GM21619 (cell line): ENCODE measurements around the gene MRAP.
"Not testable (repeated sequence)": the region's sequence is repeated elsewhere in the genome, so short reads cannot be mapped to it uniquely, and the experiment has no call there.

Source experiments
- ATAC-seq: cut with Tn5 transposase; IDR thresholded peaks from one replicate; pipeline ENCODE4 v1.9.1; 2021; ENCODE audit not compliant: unreplicated experiment

MRAP gene

DNA sequence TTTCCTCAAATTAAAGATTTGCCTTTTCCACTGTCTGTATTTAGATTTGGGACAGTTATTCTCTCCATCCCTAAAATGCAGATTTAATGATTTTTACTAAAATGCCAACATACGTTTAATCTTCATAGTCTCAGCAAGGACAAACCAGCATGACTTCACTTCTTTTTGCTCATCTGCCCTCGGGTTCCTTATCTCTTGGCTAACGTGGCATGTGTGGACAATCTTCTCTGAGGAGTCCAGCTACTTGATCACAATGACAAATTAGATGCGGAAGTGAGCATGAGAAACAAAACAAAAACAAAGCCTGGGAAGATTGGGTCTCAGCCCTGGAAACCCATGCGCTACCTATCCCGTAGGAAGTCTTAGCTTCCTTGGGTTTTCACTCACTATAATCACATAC lies 1.0 kb downstream of the MRAP start:
- ATAC-seq, result no peak

- ATAC-seq, result no peak
Measured at GRCh38 chr21:32300117-32300681, 1.5 kb downstream of the MRAP start.

GRCh38 chr21:32301596-32301995 lies 2.9 kb downstream of the MRAP start:
- ATAC-seq, result no peak

- no peak for ATAC-seq
Measured at GRCh38 chr21:32302560-32302959, 3.9 kb downstream of the MRAP start.

DNA sequence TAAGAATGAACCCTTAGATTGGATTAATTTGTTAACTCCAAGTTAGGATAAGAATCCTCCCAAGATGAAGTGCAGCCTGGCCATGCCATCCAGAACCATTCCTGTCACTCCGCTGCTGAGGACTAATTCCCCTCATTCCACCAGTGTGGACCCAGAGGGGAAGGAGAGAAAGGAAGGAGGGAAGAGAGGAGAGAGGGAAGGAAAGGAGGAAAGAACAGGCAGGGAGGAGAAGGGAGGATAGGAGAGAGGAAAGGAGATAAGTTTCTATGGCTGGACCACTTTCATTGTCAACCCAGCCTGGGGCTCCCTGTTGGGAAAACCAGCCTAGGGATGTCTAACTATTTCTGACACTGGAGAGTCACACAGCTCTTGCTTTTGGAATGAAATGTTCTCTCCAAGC lies 4.7 kb downstream of the MRAP start:
- no peak for ATAC-seq

DNA sequence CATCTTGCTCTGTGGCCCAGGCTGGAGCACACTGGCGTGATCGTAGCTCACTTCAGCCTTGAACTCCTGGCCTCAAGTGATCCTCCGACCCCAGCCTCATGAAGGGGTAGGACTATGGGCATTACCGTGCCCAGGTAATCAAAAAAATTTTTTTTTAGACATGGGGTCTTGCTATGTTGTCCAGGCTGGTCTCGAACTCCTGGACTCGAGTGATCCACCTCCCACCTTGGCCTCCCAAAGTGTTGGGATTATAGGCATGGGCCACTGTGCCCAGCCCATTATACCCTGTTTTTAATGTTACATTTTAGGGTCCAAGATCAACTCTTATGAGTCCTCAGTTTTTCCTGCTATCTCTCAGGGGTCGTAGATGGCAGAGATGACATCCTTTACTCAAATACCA lies 6.3 kb downstream of the MRAP start:
- no peak for ATAC-seq

- no peak for ATAC-seq
Measured at GRCh38 chr21:32306021-32306780, 7.5 kb downstream of the MRAP start.

DNA sequence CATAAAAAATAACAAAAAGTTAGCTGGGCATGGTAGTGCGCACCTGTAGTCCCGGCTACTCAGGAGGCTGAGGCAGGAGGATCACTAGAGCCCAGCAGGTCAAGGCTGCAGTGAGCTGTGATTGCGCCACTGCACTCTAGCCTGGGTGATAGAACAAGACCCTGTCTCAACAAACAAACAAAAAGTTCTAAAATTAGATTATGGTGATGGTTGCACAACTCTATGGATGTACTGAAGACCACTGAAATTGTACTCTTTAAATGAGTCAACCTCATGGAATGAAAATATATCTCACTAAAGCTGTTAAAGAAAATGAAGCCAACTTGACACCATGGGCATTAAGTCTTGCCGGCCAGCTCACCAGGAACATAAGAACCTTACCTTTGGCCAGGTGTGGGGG lies 9.1 kb downstream of the MRAP start:
- ATAC-seq, result no peak

DNA sequence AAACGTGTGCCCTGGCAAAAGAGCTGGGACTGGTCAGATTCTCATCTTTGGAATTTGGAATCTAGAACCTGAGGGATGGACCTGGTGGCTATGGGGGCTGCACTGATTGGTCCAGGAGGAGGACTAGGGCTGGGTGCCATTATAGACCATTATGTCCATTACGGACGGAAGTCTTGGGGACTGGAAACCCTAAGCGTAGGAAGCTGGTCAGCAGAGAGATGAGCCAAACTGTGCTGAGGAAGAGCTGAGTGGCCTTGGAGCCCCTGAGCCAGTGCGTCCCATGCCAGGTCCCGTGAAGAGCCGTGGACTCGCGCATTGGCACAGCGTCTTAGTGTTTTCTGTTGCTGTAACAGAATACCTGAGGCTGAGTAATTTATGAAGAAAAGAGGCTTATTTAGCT lies 10.0 kb downstream of the MRAP start:
- no peak for ATAC-seq

- ATAC-seq, result no peak
Measured at GRCh38 chr21:32309906-32310460, 11.3 kb downstream of the MRAP start.

GRCh38 chr21:32310976-32311375 lies 12.3 kb downstream of the MRAP start:
- not testable (repeated sequence) for ATAC-seq

GRCh38 chr21:32311621-32312020 lies 13.0 kb downstream of the MRAP start:
- ATAC-seq, result no peak

DNA sequence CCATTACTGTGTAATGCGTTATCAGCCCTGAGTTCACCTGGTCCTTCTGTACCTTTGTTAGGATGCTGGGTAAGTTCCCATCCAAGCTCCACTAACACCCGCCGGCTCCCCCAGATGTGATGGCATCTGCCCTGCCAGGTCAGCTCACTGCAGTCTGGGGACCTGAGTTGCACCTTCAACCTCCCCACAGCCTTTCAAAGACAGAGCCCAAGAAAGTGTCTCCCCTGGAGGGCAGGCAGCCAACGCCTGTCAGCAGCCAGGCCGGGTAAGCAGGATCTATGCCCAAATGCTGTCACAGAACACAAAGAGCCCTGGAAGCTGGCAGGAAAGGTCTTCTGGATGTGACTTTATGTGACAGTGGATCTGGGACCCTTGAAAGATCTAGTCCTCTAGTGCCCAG lies 13.7 kb downstream of the MRAP start:
- ATAC-seq, result no peak

GRCh38 chr21:32312976-32313375 lies 14.3 kb downstream of the MRAP start:
- ATAC-seq, result no peak

GRCh38 chr21:32314806-32315205 lies 16.2 kb downstream of the MRAP start:
- no peak for ATAC-seq

DNA sequence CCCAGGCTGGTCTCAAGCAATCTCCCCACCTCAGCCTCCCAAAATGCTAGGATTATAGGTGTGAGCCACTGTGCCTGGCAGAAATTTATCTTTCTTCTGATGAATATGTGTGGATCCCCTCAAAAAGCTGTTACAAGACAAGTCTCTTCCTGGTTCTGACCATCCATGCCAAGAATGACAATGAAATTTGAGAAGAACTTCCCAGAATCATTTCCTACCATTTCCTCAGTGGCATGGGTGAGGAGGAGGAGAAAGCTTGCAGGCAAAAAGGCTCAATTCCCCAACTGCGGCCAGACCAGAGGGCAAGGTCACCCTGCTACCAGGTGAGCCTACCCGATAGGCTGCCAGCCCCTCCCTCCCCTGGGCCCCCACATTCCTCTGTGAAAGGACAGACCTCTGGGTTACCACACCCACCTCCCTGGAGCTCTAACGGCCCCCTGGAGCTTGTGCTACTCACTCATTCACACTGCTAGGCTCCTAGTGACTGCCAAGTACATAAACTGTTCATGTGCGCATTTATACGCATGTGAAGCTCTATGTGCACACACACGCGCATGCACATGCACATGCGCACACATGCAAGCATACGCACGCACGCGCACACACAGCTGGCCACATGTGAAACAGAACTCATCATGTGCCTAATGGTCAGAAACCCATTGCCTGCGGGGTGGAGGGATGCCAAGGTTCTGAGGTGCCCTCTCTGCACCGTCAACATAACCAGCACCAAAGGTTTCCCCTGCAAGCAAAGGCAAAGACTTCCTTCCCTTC lies 17.0 kb downstream of the MRAP start:
- ATAC-seq, result no peak

GRCh38 chr21:32316361-32317215 lies 17.9 kb downstream of the MRAP start:
- no peak for ATAC-seq

DNA sequence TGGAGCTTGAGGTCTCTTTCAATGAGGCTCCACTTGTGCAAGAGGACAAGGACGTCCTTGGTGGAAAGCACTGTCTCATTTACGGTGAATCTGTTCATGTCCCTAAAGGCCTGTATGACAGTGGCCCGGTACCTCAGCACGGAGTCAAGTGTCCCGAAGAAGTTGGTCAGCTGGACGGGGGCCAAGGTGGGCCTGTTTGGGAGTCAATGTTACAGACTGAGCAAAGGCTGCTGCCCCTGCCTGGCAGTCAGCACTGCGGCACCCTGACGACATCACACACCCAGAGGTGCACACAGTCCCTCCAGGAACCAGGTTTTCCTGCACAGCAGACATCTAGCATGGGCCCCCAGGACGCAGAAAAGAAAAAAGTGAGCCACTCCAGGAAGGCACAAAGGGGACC lies 19.1 kb downstream of the MRAP start:
- ATAC-seq, result no peak

- no peak for ATAC-seq
Measured at GRCh38 chr21:32319012-32319411, 20.4 kb downstream of the MRAP start.

DNA sequence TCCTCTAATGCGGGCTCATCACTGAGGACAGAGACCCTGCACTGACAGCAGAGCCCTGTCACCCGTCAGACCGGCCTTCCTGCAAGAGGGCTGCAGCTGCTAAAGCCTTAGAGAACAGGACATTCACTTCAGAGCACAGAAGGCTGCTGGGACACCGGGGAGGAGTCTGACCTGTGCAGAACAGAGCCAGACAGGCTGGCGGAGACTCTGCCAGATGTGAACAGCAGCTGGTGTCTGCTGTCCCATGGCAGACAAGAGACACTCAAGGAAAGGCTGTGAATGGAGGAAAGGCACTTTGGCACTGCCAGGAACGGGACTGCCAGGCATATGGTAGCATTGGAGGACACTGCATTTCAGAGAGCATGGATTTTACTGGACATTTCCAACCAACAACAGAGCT lies 21.4 kb downstream of the MRAP start:
- ATAC-seq, result no peak

DNA sequence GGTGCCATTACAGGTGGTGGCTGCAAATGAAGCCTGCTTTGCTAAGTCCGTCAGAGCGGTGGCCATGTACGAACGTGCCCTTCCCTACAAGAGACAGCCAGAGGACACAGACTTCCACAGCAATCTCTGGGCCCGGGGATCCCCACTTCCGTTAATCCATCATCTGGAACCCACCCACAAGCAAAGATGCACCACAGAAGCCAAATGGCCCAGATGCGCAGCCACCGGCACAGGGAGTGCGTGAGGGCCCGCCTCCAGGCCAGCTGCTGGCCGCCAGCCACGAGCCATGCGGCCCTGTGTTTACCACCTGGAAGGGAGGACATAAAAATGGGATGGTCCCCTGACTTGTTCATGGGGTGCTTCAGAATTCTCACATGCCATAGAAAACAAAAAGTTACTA lies 22.1 kb downstream of the MRAP start:
- no peak for ATAC-seq
